A673 (cell line): ENCODE data around the gene GRIN2A.

Experiments
- EZH2 ChIP-seq: fragments of 200-600 bp; sonication (generic); IDR thresholded peaks from 2 replicates; pipeline ENCODE4 v1.6.1; 2017; ENCODE audit warnings: borderline replicate concordance, low read depth, mild to moderate bottlenecking, mixed read lengths, antibody characterized with exemption, low read length; ENCODE audit not compliant: poor library complexity, severe bottlenecking
- TF ChIP-seq, protein P1 (sequence below): fragments of 300-800, 200-600 bp; sonication (generic); conservative IDR thresholded peaks from 2 replicates; pipeline ENCODE4 v1.5.1; 2017; ENCODE audit warnings: low read depth, mild to moderate bottlenecking, antibody characterized with exemption, low read length, moderate library complexity, mixed read lengths

DNA sequence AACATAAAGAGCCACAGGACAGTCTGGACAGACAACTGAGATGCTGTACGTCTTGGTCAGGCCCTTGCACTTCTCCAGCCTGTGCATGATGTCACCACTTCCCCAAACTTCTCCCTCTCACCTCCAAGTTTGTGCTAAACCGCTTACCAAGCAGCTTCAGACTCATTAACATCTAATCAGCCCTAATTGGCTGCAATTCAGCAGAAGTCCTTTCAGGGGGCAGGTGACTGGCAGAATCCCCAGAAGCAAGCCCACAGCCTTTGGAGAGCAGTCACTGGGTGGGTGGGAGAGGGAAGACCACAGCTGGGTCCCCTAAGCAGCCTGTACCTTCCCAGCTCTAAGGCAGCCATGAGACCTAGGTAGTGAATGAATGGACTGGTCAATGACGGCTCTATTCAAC, 161.4 kb downstream of the GRIN2A start:
- TF ChIP-seq, protein P1, sequence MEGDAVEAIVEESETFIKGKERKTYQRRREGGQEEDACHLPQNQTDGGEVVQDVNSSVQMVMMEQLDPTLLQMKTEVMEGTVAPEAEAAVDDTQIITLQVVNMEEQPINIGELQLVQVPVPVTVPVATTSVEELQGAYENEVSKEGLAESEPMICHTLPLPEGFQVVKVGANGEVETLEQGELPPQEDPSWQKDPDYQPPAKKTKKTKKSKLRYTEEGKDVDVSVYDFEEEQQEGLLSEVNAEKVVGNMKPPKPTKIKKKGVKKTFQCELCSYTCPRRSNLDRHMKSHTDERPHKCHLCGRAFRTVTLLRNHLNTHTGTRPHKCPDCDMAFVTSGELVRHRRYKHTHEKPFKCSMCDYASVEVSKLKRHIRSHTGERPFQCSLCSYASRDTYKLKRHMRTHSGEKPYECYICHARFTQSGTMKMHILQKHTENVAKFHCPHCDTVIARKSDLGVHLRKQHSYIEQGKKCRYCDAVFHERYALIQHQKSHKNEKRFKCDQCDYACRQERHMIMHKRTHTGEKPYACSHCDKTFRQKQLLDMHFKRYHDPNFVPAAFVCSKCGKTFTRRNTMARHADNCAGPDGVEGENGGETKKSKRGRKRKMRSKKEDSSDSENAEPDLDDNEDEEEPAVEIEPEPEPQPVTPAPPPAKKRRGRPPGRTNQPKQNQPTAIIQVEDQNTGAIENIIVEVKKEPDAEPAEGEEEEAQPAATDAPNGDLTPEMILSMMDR: no peak
- TF ChIP-seq EZH2: no peak
